GM10266 (cell line): Measurements from ENCODE around the gene DLG2.

ENCODE experiments used
- DNase-seq: peaks from one replicate; pipeline ENCODE4 v3.0.0; 2012; ENCODE audit errors: extremely low spot score
- CTCF ChIP-seq: IDR thresholded peaks from 2 replicates; pipeline ENCODE4 v1.5.1; 2012; ENCODE audit warnings: mild to moderate bottlenecking, low read depth; ENCODE audit not compliant: control insufficient read depth, insufficient read depth; ENCODE audit errors: missing control alignments

Gene DLG2

GRCh38 chr11:83533166-83533565 is 2094.0 kb downstream of the DLG2 start:
- no peak for DNase-seq
- TF ChIP-seq CTCF = no peak

DNA sequence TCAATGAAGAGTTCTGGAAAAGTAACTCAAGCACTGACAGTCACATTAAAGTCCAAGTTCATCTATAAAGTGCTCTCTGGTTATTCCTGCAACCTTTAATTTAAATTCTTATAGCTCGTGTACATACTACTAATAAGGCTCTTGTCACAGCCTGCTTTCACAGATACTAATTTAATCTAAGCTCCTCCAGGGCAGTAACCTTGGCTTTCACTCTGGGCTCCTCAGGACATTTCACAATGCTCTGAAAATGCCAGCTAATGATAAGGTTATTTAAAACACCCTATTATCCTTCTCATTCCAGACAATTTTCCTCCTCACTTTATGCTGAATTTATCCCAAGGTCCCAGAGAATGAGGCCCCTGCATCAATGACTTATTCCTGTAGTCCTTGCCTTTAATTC is 2098.3 kb downstream of the DLG2 start:
- no peak for DNase-seq
- TF ChIP-seq CTCF = no peak

- no peak for TF ChIP-seq CTCF
- no peak for DNase-seq
Measured at GRCh38 chr11:83528225-83528624, 2098.9 kb downstream of the DLG2 start.

- DNase-seq = no peak
Measured at GRCh38 chr11:83523676-83524075, 2103.5 kb downstream of the DLG2 start.

GRCh38 chr11:83522911-83523310 is 2104.2 kb downstream of the DLG2 start:
- TF ChIP-seq CTCF = no peak
- DNase-seq = no peak

More at GRCh38 chr11:83523676-83524075, 2103.5 kb downstream of the DLG2 start:
- no peak for TF ChIP-seq CTCF

- peak; percentile 19 for TF ChIP-seq CTCF
- no peak for DNase-seq
Measured at GRCh38 chr11:83521647-83522596, 2105.2 kb downstream of the DLG2 start.

GRCh38 chr11:83520849-83521248 is 2106.3 kb downstream of the DLG2 start:
- no peak for DNase-seq
- no peak for TF ChIP-seq CTCF
